ENCODE results near the gene ETS2.
"Not testable (repeated sequence)": the region's sequence is repeated elsewhere in the genome, so short reads cannot be mapped to it uniquely, and the experiment has no call there.

The ETS2 gene

DNA sequence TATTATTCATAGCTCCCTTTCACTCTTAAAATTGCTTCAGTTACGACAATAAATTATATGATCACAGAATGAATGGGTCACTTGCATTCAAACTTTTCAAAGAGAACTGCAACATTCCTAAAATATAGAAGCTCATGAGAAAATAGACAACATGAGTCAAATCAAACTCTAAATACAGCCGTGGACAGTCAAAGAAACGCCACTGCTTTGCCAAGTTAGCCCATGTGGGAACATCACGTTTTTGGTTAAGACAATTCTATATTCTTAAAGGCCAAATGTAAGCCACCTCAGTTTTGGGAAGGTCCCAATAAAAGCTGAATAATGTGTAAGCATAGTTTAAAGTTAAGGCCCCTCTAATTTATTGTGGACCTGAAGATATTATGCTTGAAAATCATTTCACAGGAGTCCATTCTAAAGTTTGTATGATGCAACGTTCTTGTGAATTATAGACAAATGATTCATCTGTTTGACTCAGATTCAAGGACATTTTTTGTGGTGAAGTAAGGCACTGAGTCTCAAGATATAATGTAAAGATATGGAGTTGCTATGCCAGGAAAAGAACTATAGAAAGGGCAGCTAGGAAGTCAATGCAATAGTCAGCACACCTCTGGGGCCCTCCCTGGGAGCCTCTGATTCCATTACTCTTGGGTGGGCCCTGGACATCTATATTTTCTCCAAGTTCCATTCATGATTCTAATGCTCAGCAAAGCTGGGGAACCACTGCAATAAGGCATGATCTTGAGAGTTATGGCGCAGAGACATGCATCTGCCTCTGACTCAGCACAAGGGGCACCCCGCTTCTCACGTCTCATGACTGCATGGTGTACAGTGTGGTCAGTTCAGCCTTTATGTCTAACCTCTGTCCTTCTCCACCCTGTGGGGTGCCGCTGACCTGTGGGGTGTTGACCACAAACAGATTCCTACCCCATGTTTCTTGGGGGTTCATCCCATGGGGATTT is 33.9 kb downstream of the ETS2 start:
- FAIRE-seq = no peak

DNA sequence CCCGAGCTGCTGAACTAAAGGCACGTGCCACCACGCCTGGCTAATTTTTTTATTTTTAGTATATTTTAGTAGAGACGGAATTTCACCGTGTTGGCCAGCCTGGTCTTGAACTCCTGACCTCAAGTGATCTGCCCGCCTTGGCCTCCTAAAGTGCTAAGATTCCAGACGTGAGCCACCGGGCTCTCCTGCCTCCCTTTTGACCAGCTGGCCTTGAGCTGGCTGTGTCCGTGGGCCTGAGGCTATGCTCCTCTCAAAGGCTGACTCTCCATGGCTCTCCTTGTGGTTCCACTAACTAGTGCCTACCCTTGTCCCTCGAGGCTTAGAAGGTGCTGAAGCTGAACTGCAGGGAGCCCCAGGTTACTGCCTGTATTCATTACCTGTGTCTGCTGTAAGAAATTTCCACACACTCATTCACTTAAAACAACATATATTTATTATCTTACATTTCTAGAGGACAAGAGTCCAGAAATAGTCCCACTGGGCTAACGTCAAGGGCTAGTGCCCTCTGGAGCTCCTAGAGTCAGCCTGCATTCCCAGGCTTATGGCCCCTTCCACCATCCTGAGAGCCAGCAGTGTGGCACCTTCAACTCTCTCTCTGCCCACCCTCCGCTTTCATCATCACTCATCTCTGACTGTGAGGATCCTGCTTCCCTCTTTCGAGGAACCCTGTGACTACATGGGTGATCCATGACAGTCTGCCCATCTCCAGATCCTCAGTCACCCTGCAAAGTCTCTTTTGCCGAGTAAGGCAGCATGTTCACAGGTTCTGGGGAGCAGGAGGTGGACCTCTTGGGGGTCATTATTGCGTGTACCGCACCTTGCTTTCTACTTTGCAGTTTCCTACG is 34.9 kb downstream of the ETS2 start:
- FAIRE-seq = no peak

DNA sequence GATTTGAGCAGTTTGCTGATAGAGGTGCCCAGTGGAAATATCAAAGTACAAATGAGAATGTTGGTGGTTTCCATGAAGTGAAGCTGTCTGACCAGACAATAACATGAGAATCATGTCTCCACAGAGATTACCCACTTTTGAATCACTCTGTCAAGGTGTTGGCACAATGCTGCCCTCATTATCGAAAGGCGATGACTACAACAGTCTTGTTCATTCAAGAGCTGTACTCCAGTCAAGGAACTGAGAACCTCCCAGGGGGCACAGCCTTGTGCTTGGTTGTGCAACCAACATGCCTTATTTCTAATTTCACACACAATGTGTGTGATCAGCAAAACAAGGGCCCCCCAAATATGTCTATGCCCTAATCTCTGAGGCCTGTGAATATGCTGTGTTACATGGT is 35.7 kb downstream of the ETS2 start:
- no peak for FAIRE-seq

DNA sequence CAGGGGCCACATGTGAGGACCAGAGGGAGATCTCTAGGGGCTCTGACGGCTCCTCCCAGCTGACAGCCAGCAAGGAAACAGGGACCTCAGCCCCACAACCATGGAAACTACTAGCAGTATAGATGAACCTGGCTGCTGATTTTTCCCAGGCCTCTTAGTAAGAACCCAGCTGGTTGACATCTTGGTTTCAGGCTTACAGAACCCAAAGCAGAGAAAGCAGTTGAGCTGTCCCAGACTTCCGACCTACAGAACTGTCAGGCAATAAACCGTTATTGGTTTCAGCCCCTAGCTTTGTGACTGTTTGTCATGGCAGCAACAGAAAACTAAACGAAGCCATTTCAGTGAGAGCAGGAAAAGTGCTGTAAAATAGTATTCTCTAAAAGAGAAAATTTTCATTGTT is 36.4 kb downstream of the ETS2 start:
- FAIRE-seq = no peak

DNA sequence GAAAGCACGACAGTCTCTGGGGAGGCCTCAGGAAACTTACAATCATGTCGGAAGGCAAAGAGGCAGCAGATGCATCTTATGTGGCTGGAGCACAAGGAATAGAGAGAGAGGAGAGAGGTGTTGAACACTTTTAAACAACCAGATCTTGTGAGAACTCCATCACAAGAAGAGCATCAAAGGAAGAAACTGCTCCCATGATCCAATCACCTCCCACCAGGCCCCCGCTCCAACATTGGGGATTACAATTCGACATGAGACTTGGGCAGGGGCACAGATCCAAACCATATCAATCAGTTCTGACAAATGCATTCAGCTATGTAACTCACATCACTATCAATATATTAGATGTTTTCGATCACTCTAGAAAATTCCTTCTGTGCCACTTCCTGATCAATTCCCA is 37.6 kb downstream of the ETS2 start:
- FAIRE-seq = no peak

DNA sequence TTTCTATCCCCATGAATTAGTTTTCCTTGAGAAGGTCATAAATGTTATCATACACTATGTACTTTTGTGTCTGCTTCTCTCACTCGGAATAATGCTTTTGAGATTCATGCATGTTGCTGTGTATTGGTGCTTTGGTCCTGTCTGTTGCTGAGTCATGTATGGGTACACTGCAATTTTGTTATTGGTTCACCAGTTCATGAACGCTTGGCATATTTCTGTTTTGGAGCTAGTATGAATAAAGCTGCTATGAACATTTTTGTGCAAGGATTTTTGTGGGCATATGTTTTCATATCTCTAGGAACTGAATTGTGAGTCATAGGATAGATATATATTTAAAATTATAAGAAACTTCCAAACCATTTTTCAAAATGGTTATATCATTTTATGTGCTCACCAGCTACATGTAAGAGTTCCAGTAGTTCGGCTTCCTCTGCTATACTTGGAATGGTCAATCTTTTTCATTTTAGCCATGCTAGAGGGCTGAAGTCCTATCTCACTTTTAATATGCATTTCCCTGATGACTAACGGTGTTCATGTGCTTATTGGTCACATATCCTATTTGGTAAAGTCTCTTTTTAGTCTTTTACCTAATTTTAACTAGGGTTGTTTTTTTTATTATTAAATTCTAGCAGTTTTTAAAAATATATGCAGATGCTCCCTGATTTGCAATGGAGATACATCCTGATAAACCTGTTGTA is 38.2 kb downstream of the ETS2 start:
- FAIRE-seq = no peak

DNA sequence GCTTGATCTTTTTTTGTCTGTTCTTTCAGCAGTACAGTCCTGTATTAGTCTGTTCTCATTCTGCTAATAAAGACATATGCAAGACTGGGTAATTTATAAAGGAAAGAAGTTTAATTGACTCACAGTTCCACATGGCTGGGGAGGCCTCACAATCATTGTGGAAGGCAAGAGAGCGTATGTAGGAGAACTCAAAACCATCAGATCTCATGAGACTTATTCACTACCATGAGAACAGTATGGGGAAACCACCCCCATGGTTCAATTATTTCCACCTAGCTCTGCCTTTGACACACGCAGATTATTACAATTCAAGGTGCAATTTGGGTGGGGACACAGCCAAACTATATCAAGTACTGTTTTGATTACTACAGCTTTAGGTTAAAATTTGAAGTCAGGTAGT is 39.6 kb downstream of the ETS2 start:
- not testable (repeated sequence) for FAIRE-seq

DNA sequence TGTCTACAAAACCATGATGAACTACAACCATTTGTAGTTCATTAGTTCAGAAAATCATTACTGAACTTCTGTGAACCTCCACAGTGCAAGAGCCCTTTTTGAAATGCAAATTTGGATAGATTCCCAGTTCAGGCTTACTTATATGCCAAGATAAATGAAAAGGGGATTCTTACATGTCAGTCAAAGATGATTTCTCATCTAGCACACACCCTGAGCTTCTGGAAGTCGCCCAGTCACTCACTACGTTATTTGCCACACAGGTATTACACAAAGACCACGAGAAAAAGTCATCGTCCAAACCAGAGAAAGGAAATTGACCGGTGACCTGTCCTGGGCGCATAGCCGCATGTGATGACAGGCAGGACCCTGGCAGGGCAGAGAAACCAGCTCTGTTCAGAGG is 41.8 kb downstream of the ETS2 start:
- FAIRE-seq = no peak

DNA sequence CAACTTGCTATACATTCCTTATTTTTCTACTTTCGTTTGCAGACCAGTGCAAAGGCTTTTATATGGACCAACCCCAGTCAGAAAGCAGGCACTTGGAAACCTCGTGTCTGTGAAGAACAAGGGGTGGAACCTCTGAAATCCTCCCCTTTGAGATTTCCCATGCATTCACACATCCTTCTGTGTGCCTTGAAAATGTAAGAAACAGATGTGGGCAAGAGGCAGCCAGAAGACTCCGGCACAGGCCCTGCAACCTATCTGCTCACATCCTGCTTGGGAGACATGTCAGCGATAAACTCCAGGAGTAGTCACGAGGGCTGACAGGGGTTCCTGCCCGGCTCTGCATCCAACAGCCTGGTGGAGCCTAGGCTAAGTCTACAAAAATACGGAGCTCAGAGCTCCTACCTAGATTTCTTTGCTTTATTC is 42.5 kb downstream of the ETS2 start:
- no peak for FAIRE-seq

DNA sequence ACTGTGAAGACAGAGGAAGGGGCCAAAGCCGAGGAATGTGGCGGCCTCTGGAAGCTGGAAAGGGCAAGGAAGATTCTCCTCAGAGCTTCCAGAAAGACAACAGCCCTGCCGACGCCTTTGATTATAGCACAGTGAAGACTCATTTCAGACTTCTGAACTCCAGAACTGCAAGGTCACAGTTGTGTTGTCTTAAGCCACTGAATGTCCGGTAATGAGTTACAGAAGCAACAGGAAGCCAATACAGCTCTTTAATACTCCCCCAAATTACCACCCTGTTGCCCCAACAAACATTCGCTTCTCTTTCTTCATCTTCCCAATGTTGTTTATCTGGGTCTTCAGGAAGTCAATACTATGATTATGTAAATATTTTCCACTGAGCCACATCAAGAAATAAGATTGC is 44.0 kb downstream of the ETS2 start:
- no peak for FAIRE-seq

DNA sequence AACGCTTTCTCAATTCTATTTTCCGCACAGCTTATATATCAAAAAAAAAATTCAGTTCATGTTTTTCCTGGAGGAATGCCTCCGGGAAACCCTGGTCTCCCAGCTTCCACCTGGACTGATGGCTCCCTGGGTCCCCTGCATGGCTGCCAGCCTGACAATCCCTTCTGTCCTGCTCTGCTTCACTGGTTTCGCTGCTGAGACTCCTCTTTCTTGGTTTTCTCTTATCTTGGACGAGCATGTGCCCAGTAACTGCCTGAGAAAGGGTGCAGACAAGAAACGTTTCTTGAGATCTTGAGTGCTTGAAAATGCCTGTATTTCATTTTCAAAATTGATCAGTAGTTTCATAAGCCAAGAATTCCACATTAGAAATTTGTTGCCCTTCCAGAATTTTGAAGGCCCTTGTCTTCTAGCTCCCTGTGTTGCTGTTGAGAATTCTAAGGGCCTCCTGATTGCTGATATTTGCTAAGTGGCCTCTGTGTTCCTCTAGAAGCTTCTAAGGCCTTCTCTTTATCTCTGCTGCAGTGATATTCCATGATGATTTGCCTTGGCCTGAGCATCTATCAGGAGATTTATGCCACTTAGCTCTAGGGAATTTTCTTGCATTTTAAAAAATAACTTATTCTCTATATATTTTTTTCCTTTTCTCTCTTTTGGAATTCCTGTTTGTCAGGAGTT is 44.7 kb downstream of the ETS2 start:
- FAIRE-seq = no peak

DNA sequence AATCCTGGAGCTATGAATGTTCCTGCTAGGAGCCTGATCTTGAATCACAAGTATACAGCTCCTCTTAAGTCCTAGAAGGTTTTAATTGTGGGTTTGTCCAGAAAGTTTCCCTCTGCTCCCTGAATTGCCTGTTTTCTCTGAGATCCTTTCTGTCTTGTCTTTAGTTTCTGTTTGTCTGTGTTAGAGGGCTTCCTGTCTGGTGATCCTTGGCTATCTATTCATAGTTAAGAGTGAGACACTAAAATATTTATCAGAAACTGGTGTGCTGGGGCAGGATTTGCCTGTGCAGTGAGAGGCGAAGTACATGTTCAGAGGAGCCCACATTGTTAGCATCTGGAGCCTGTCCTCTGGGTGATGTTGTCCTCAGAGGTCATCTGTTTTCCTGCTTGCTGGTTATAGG is 45.4 kb downstream of the ETS2 start:
- FAIRE-seq = no peak

DNA sequence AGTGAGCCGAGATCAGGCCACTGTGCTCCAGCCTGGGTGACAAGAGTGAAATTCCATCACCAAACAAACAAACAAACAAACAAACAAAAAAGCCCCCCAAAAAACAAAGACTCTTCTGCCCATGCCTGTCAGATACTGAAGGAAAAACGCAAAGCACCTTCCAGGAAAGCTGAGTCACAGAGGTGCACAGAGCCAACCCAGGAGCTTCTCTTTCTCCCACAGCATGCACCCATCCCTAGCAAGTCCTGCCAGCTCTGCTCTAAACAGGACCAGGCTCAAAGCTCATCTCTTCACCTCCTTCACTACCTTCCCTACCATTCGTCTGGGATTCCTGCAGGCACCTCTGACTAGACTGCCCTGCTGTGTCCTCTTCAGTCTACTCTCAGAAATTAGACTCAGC is 46.5 kb downstream of the ETS2 start:
- FAIRE-seq = no peak

DNA sequence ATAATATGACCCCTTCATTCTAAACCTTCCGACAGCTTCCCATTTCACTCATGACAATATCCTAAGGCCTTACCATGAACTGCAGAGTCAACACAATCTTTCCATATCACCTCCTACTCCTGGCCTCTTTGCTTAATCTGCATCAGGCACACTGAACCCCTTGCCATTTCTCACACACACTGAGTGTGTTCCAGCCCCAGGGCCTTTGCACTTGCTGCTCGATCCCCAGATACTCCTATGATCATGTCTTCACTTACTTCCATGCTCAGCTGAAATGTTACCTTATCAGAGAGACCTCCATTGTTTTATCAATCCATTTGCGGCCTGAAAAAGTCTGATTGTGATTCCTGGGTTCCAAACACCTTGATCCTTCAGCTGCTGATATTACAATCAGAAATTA is 47.0 kb downstream of the ETS2 start:
- no peak for FAIRE-seq

DNA sequence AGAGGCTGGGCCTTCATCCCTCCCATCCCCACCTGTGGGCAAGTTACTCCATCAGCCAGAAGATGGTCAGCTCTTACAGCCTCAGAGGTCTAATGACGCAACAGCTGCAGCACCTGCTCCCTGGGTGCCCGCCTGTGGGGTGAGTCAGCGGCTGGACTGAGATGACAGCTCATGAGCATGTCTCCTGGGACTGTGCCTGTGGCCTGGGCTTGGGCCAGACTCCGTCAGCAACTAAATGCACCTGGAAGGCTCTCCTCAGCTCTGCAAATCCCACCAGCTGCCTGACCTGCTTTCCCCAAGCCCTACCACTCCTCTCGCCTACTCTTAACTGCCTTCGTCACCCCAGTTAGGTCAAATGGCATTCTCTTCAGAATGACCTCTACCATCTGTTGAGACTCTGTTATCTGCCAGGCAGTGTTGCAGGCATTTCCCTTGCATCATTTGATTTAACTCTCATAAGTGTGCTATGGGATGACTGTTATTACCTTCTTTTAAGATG is 47.7 kb downstream of the ETS2 start:
- no peak for FAIRE-seq

DNA sequence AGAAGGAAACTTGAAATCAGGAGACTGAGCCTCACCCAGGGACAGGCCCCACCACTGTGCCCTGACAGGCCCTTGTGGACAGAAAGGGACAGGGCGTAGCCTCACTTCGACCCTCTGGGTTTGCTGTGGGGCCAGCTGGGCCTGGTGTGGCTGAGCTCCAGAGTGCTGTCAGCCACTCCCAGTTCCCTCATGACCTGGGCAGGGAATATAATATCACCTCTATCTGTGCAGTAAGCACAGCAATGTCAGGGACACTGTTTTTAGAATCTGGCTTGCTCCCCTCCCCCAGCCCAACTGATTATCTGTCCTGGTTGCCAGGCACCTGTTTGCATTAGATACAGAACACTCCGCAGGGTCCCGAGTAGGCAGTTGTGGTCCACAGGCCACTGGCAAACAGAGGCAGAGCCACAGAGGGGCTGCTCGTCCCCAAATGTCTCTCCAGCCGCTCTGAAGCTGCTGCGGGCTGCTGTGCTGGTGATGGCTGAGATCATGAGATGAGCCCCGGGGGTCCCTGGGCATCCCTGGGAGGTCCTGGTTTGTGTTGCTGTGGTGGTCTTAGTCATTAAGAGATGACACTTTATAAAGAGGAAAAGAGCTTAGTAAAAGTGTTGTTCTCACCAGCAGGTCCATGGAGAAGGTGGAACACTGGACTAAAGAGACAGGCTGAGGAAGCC is 51.6 kb downstream of the ETS2 start:
- no peak for FAIRE-seq

DNA sequence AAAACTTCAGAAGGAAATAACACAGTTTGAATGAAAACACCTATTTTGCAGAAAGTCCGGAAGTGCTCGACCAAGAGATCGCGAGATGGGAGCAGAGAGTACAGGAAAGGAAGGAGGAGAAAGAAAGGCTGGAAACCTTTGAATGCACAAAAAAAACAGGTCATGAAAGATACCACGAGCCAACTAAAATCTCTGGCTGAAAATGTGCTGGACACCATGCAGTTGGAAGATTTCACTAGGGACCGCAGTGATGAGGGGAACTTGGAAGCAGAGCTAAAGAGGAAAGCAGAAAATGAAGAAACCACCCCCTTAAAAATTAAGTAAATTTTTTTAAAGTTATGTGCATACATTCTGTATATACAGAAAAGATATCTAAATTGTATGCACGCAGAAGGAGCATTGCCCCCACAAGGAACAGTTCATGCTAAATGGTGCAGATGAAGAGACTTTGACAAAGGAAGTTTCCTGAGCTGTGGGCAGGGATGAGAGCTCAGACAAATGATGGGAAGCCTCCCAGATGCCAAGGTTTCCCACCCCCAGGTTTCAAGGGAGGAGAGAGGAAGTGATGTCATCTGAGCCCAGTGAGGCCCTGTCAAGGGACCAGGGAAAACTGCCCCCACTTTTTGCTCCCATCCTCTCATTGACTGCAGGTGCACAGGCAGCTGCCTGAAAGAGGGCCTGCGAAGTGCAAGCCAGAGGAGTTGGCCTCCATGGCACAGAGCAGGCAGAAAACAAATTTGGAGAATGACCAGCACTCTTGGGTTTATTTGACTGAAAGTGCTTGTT is 52.5 kb downstream of the ETS2 start:
- no peak for FAIRE-seq

DNA sequence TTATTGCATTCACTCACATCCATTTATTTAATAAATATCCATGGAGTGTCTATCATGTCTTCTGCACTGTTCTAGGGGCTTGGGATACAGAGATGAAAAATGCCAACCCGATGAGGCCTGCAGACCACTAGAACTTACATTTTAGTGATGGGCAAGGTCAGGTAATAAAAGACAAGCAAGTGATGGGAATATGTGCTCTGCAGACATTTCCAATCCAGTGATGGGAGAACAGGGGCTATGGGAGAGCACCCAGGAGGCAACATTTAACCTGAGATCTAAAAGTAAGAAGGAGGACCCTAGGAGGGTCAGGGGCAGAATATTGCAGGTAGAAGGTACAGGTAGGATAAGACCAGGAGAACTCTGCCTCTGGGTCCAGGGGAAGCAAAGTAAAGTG is 53.1 kb downstream of the ETS2 start:
- FAIRE-seq = no peak

DNA sequence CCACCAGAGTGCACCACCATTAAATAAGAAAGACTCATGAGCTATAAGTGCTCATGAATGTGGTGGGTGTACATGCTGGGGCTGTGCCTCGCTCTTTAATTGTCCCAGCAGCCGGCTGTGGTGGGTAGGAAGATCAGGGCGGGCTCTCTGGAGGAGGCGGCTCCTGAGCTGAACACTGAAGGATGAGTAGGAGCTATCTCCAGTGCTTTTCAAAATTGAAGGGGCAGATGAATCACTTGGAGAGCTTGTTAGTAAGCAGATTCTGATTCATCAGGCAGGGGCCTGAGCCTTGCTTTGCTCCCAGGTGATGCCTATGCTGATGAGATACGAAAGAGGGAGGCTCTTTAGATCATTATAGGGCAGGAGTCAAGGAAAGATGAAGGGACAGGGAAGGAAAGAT is 54.1 kb downstream of the ETS2 start:
- no peak for FAIRE-seq

DNA sequence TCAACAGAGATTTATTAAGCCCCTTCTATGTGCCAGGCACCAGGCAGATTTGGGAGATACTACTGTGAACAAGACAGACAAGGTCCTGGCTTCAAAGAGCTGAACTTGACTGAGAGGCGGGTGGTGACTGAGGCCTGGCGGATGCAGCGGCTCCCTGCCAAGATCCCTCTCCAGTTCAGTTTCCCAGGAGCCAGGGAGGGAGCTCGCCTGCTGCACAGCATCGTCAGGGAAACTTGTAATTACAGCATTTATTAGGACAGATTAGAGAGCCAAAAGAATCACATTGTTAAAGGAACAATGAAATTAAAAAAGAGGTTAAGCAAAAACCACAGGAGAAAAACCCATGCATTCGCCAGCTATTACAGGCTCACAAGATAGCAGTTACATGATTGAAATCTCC is 55.3 kb downstream of the ETS2 start:
- no peak for FAIRE-seq

Data from colon (tissue), 2 donors.